Measurements from ENCODE around the gene ZDHHC8. TPM values are rescaled to one million over a fixed set of nuclear protein-coding genes. Genes with fewer than 3 reads are reported as not detected.

Gene ZDHHC8
- total and polyA plus RNA-seq, 10 of the 15 experiments (the other 5 are each of a cell fraction or from before 2014, with no cell fraction given): 0.03 to 46.3 (median 5.3) TPM

DNA sequence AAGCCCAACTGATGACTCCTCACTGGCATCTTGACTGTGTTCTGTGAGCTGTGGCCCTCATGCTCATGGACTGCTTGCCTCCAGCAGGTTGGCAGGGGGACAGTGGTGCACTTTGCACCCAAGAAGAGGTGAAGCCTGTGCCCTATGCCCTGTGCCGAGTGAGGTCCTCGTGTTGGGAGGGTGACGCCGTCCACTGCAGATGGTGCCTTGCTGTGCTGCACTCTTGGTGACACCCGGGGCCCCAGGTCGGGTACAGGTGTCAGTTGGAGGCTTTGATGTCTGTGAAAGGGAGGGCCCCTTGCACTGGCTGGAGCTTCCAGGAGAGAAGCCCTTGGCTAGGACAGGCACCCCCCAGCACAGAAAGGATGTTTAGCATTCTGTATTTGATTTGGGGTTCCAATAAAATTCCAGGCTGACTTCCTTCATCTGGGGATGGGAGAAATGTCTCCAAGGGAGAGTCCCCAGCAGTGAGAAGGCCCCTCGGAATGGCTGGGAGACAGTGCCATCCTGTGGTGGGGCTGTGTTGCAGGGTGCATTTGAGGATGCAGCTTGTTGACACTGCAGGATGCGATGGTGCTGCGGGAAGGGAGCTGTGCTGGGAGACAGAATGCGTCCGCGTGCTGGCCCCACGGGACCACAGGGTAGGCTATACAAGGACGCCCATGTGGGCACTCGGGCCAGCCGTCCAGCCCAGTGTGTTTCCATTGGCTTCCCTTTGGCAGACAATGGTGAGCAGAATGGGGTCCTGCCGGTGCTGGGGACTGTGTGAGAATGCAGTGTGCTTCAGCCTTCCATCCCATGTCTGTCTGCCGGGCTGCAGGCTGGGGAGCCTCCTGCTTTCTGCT is 2.5 kb upstream of the ZDHHC8 start:
- in situ Hi-C loops (cut with MboI) (no loop called here), intact Hi-C loops (cut with micrococcal nuclease; ENCODE audit: unreplicated experiment) (no loop called here)
- ATAC-seq (peak; percentile 48), DNase-seq (ENCODE audit: low read depth, low spot score) (no peak), FAIRE-seq (no peak)
- ChIA-PET POLR2A (interaction anchor here (1.8 kb wide), 1 partner anchor 9 kb away, joined by 4 read pairs; no protein-coding TSS in a partner anchor), RAD21 (ENCODE audit: unreplicated experiment) (interaction anchor here (1.1 kb wide), 1 partner anchor 155 kb away, joined by 3 read pairs; no protein-coding TSS in a partner anchor), CTCF (interaction anchor here (0.7 to 2.1 kb wide), 3 partner anchors 116 to 176 kb away, joined by 4 to 7 read pairs (median 5); no protein-coding TSS in a partner anchor), SMC1A (ENCODE audit: uncharacterized antibody, unreplicated experiment) (interaction anchor here (0.9 kb wide), 1 partner anchor 106 kb away, joined by 3 read pairs; no protein-coding TSS in a partner anchor)
- BruUV-seq (replicated peaks): no TSS peak
- Histone ChIP-seq H3K9ac (ENCODE audit: control insufficient read depth, insufficient read depth, low read length) (no peak overlapping the region), H3K27ac (ENCODE audit: control insufficient read depth, insufficient read depth) (no peak overlapping the region), H3K79me2 (ENCODE audit: control insufficient read depth, insufficient read depth, low read length) (peaks cover 7% of the 10 kb centered on the region), H3K27me3 (replicated peaks in 1 of 2; ENCODE audit: control insufficient read depth in 2 of 2, insufficient read depth in 2 of 2, low read length in 1 of 2) (no peaks in the 10 kb centered on the region), H3K4me2 (ENCODE audit: control insufficient read depth, insufficient read depth) (no peak overlapping the region), H3K4me1 (ENCODE audit: control insufficient read depth, insufficient read depth, low read length) (peaks cover 12% of the 10 kb centered on the region), H3K9me3 (replicated peaks; ENCODE audit: control insufficient read depth, insufficient read depth, low read length) (no peaks in the 10 kb centered on the region), H3K36me3 (ENCODE audit: control insufficient read depth in 2 of 2, insufficient read depth in 2 of 2, low read length in 1 of 2) (peaks cover 20 to 23% of the 10 kb centered on the region in 2 experiments; a peak in 3 of 4 replicates), H4K20me1 (ENCODE audit: control insufficient read depth, insufficient read depth) (no peaks in the 10 kb centered on the region), H2AFZ (ENCODE audit: control insufficient read depth, low read depth, low read length) (no peak overlapping the region), H3K4me3 (no peak overlapping the region)
- 27% methylated on average over 18 of the region's 18 CpGs for WGBS (ENCODE audit: insufficient coverage, insufficient replicate concordance, low lambda C conversion rate, missing lambda C conversion rate)
- TF ChIP-seq SMC3 (IDR thresholded peaks at IDR 0.05; ENCODE audit: borderline replicate concordance, low read length): peak; percentile 35; the same call in 1 of the 2 replicates
- peak; percentile 61 for TF ChIP-seq RAD21 (IDR thresholded peaks at IDR 0.05; ENCODE audit: insufficient read depth, low read depth, low read length)
- TF ChIP-seq, protein P1, sequence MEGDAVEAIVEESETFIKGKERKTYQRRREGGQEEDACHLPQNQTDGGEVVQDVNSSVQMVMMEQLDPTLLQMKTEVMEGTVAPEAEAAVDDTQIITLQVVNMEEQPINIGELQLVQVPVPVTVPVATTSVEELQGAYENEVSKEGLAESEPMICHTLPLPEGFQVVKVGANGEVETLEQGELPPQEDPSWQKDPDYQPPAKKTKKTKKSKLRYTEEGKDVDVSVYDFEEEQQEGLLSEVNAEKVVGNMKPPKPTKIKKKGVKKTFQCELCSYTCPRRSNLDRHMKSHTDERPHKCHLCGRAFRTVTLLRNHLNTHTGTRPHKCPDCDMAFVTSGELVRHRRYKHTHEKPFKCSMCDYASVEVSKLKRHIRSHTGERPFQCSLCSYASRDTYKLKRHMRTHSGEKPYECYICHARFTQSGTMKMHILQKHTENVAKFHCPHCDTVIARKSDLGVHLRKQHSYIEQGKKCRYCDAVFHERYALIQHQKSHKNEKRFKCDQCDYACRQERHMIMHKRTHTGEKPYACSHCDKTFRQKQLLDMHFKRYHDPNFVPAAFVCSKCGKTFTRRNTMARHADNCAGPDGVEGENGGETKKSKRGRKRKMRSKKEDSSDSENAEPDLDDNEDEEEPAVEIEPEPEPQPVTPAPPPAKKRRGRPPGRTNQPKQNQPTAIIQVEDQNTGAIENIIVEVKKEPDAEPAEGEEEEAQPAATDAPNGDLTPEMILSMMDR (IDR thresholded peaks at IDR 0.05 in 2 of 3, conservative IDR thresholded peaks at IDR 0.05 in 1 of 3; ENCODE audit: control insufficient read depth in 2 of 3, extremely low read depth in 1 of 3, insufficient read depth in 1 of 3, low read depth in 3 of 3, low read length in 3 of 3): peak; percentile 46 to 79 (median 64); a peak in 5 of 6 replicates
- TF ChIP-seq, protein P2, sequence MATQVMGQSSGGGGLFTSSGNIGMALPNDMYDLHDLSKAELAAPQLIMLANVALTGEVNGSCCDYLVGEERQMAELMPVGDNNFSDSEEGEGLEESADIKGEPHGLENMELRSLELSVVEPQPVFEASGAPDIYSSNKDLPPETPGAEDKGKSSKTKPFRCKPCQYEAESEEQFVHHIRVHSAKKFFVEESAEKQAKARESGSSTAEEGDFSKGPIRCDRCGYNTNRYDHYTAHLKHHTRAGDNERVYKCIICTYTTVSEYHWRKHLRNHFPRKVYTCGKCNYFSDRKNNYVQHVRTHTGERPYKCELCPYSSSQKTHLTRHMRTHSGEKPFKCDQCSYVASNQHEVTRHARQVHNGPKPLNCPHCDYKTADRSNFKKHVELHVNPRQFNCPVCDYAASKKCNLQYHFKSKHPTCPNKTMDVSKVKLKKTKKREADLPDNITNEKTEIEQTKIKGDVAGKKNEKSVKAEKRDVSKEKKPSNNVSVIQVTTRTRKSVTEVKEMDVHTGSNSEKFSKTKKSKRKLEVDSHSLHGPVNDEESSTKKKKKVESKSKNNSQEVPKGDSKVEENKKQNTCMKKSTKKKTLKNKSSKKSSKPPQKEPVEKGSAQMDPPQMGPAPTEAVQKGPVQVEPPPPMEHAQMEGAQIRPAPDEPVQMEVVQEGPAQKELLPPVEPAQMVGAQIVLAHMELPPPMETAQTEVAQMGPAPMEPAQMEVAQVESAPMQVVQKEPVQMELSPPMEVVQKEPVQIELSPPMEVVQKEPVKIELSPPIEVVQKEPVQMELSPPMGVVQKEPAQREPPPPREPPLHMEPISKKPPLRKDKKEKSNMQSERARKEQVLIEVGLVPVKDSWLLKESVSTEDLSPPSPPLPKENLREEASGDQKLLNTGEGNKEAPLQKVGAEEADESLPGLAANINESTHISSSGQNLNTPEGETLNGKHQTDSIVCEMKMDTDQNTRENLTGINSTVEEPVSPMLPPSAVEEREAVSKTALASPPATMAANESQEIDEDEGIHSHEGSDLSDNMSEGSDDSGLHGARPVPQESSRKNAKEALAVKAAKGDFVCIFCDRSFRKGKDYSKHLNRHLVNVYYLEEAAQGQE (IDR thresholded peaks at IDR 0.05; ENCODE audit: low read depth, low read length): no peak
- TF ChIP-seq, protein P3, sequence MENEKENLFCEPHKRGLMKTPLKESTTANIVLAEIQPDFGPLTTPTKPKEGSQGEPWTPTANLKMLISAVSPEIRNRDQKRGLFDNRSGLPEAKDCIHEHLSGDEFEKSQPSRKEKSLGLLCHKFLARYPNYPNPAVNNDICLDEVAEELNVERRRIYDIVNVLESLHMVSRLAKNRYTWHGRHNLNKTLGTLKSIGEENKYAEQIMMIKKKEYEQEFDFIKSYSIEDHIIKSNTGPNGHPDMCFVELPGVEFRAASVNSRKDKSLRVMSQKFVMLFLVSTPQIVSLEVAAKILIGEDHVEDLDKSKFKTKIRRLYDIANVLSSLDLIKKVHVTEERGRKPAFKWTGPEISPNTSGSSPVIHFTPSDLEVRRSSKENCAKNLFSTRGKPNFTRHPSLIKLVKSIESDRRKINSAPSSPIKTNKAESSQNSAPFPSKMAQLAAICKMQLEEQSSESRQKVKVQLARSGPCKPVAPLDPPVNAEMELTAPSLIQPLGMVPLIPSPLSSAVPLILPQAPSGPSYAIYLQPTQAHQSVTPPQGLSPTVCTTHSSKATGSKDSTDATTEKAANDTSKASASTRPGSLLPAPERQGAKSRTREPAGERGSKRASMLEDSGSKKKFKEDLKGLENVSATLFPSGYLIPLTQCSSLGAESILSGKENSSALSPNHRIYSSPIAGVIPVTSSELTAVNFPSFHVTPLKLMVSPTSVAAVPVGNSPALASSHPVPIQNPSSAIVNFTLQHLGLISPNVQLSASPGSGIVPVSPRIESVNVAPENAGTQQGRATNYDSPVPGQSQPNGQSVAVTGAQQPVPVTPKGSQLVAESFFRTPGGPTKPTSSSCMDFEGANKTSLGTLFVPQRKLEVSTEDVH (IDR thresholded peaks at IDR 0.05; ENCODE audit: low read depth, partially characterized antibody): no peak
- TF ChIP-seq POLR2A (IDR thresholded peaks at IDR 0.05; ENCODE audit: low read depth, low read length): peak; percentile 67
- peak; percentile 19; the same call in 1 of the 2 replicates for TF ChIP-seq ZBED1 (IDR thresholded peaks at IDR 0.05; ENCODE audit: borderline replicate concordance)

Measured in GM12878 (cell line).